ENCODE measurements around the gene TRPV4. TPM values are rescaled to one million over a fixed set of nuclear protein-coding genes. Genes with fewer than 3 reads are reported as not detected.

Gene TRPV4
- total and polyA plus RNA-seq, 7 donors, result 0.03 to 0.11 (median 0.07) TPM; not detected in 1

DNA sequence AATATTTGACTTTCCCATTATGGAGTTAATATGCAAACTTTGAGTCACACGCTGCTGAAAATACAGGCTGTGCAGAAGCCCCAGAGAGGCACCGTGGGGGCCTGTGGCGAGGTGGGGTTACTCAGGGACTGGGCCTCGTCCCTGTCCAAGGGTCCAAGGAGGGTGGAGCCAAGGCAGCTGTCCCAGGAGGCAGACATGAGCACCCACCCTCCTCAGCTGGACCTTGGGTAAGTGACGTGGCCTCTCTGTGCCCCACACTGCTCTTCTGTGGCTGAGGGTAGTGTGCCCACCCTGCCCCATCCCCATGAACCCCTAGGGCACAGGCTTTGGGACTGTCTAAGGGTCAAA, 80.2 kb downstream of the TRPV4 start:
- Histone ChIP-seq H3K4me1 (no peaks in the 10 kb centered on the region), H3K36me3 (ENCODE audit: insufficient read depth in 1 of 2, low read depth in 1 of 2) (no peaks in the 10 kb centered on the region), H3K27ac (no peak overlapping the region), H3K9me3 (peaks cover 4% of the 10 kb centered on the region), H3K4me3 (no peak overlapping the region), H3K27me3 (ENCODE audit: insufficient read depth in 3 of 3, low read length in 2 of 3) (no peaks in the 10 kb centered on the region)
- TF ChIP-seq, protein P1, sequence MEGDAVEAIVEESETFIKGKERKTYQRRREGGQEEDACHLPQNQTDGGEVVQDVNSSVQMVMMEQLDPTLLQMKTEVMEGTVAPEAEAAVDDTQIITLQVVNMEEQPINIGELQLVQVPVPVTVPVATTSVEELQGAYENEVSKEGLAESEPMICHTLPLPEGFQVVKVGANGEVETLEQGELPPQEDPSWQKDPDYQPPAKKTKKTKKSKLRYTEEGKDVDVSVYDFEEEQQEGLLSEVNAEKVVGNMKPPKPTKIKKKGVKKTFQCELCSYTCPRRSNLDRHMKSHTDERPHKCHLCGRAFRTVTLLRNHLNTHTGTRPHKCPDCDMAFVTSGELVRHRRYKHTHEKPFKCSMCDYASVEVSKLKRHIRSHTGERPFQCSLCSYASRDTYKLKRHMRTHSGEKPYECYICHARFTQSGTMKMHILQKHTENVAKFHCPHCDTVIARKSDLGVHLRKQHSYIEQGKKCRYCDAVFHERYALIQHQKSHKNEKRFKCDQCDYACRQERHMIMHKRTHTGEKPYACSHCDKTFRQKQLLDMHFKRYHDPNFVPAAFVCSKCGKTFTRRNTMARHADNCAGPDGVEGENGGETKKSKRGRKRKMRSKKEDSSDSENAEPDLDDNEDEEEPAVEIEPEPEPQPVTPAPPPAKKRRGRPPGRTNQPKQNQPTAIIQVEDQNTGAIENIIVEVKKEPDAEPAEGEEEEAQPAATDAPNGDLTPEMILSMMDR (IDR thresholded peaks at IDR 0.05), result no peak
- WGBS, 3 donors, result 85 to 89% (median 88%) methylated on average over 5 of the region's 5 CpGs
- intact Hi-C loops (cut with DNase I), result no loop called here
- no peak for ATAC-seq
- peak in 1 of 2 donors; percentile 34 for DNase-seq

GRCh38 chr12:109752117-109753053, 80.8 kb downstream of the TRPV4 start:
- DNase-seq (peak in 1 of 2 donors; percentile 22), ATAC-seq (no peak)
- 82 to 88% (median 83%) methylated on average over 6 of the region's 6 CpGs for WGBS, 3 donors
- H3K9me3 ChIP-seq, result peaks cover 4% of the 10 kb centered on the region
- H3K27ac ChIP-seq, result no peak overlapping the region
- no peaks in the 10 kb centered on the region for H3K36me3 ChIP-seq (ENCODE audit: insufficient read depth in 1 of 2, low read depth in 1 of 2)
- intact Hi-C loops (cut with DNase I), result no loop called here
- no peaks in the 10 kb centered on the region for H3K4me1 ChIP-seq
- H3K4me3 ChIP-seq, result no peak overlapping the region
- TF ChIP-seq, protein P1 (IDR thresholded peaks at IDR 0.05), result no peak
- H3K27me3 ChIP-seq (ENCODE audit: insufficient read depth in 3 of 3, low read length in 2 of 3), result no peaks in the 10 kb centered on the region

DNA sequence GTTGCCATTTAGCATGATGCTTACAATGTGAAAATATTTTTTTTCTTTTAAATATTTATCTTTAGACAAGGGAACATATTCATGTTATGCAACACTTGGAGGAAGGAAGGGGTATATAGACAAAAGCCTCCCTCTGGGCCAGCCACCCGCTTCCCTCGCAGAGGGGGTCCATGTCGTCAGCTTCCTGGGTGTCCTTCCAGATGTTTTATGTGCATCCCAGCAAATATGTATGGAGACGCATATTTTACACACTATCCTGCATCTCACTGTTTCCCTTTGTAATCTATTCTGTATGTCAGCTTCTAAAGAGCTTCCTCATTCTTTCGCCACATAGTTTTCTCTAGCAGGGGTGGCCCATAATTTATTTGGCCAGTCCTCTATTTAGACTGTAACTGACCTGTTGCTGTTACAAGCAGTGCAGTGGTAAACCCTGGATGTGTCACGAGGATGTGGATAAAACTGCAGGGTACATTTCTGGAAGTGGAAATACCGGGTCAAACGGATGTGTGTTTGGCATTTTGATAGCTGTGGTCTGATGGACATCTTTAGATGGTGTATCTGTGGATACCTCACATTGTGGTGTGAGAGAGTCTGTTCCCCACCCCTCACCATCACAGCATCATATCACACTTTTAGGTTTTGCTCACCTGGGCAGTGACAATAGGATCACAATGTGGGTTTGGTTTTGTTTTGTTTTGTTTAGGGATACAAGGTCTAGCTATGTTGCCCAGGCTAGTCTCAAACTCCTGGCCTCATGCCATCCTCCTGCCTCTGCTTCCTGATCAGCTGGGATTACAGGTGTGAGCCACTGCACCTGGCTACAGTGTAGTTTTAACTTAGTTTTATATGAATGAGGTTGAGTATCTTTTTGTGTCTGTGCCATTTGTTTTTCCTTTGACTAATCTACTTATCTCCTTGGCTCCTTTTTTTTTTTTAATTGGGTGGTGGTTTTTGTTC, 87.9 kb downstream of the TRPV4 start:
- Histone ChIP-seq H3K27ac (no peak overlapping the region), H3K36me3 (ENCODE audit: insufficient read depth in 1 of 2, low read depth in 1 of 2) (no peaks in the 10 kb centered on the region), H3K9me3 (no peaks in the 10 kb centered on the region), H3K4me1 (no peaks in the 10 kb centered on the region), H3K4me3 (no peak overlapping the region), H3K27me3 (ENCODE audit: insufficient read depth in 3 of 3, low read length in 2 of 3) (no peaks in the 10 kb centered on the region)
- TF ChIP-seq, protein P1 (IDR thresholded peaks at IDR 0.05), result no peak
- ATAC-seq (no peak), DNase-seq (peak in 1 of 2 donors; percentile 7)
- intact Hi-C loops (cut with DNase I), result no loop called here
- 73 to 83% (median 76%) methylated on average over 8 of the region's 8 CpGs for WGBS, 3 donors

DNA sequence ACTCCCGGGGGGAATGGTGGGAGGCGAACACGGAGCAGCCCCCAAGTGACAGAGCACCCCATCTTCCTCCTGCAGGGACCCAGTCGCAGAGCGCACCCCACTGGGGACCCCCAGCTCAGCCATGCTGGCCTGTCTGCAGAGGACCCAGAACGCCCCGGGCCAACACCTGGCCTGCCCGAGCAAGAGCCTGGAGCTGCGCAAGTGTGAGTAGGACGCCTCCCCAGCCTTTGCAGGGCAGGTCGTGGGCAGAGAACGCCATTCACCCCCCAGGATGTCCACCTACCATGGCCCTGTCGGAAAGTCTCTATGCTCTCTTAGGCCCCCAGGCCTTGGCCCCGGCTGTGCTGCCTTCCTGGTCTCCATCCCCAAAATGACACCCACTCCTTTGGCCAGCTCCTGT, 89.2 kb downstream of the TRPV4 start:
- no peaks in the 10 kb centered on the region for H3K27me3 ChIP-seq (ENCODE audit: insufficient read depth in 3 of 3, low read length in 2 of 3)
- H3K36me3 ChIP-seq (ENCODE audit: insufficient read depth in 1 of 2, low read depth in 1 of 2), result no peaks in the 10 kb centered on the region
- H3K4me1 ChIP-seq, result no peaks in the 10 kb centered on the region
- DNase-seq (peak; percentile 3 to 35), ATAC-seq (no peak)
- 93 to 97% (median 96%) methylated on average over 14 of the region's 14 CpGs for WGBS, 3 donors
- H3K9me3 ChIP-seq, result no peaks in the 10 kb centered on the region
- intact Hi-C loops (cut with DNase I), result no loop called here
- H3K27ac ChIP-seq, result no peak overlapping the region
- no peak overlapping the region for H3K4me3 ChIP-seq
- TF ChIP-seq, protein P1 (IDR thresholded peaks at IDR 0.05), result no peak
